ENCODE measurements around the gene CTNNA2.

The CTNNA2 gene

DNA sequence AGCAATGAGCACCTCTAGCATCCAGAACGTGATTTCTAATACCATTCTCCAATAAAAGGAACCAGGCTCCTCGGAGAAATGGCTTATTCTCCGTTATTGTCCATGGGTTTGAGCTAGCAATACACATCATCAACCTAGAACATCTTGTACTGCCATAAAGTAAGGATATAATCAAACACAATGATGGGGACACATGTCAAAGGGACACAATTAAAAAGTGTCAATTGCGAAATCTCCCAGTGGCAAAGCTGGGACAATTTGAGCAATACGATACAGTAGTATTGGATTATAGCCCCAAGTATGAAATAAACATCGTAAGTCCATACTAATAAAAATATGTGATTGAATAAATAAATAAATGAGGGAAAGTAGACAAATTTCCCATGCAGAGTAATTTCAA lies 108.4 kb downstream of the CTNNA2 start:
- H3K4me3 ChIP-seq (ENCODE audit: low read depth, low read length), result no peak overlapping the region
- TF ChIP-seq, protein P1, sequence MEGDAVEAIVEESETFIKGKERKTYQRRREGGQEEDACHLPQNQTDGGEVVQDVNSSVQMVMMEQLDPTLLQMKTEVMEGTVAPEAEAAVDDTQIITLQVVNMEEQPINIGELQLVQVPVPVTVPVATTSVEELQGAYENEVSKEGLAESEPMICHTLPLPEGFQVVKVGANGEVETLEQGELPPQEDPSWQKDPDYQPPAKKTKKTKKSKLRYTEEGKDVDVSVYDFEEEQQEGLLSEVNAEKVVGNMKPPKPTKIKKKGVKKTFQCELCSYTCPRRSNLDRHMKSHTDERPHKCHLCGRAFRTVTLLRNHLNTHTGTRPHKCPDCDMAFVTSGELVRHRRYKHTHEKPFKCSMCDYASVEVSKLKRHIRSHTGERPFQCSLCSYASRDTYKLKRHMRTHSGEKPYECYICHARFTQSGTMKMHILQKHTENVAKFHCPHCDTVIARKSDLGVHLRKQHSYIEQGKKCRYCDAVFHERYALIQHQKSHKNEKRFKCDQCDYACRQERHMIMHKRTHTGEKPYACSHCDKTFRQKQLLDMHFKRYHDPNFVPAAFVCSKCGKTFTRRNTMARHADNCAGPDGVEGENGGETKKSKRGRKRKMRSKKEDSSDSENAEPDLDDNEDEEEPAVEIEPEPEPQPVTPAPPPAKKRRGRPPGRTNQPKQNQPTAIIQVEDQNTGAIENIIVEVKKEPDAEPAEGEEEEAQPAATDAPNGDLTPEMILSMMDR (IDR thresholded peaks at IDR 0.05; ENCODE audit: control insufficient read depth, extremely low read depth, insufficient read depth), result no peak
- no peak for DNase-seq (ENCODE audit: low read depth)

GRCh38 chr2:79621755-79622154 lies 108.9 kb downstream of the CTNNA2 start:
- no peak for DNase-seq (ENCODE audit: low read depth)
- TF ChIP-seq, protein P1 (IDR thresholded peaks at IDR 0.05; ENCODE audit: control insufficient read depth, extremely low read depth, insufficient read depth), result no peak

DNA sequence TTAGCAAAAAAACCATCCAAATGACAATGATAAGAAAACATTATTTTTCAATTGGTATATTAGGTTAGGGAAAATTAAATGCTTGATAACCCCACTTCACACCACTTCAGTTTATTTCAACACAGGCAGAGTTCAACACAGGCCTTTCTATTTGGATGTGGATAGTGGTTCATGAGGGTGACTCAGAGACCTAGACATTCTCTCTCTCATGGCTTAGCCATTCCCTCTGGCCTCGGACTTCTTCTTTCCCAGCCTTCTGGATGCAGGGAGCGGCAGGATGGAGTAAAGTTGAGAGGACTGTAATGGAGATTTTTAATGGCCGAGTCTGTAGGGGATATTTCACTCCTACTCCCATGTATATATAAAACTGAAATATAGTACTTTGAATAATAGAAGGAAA lies 109.7 kb downstream of the CTNNA2 start:
- TF ChIP-seq, protein P1 (IDR thresholded peaks at IDR 0.05; ENCODE audit: control insufficient read depth, extremely low read depth, insufficient read depth), result no peak
- no peak for DNase-seq (ENCODE audit: low read depth)
- no peak overlapping the region for H3K4me3 ChIP-seq (ENCODE audit: low read depth, low read length)

More at GRCh38 chr2:79621755-79622154, 108.9 kb downstream of the CTNNA2 start:
- no peak overlapping the region for H3K4me3 ChIP-seq (ENCODE audit: low read depth, low read length)

GRCh38 chr2:79627237-79627636 lies 114.4 kb downstream of the CTNNA2 start:
- TF ChIP-seq, protein P1 (IDR thresholded peaks at IDR 0.05; ENCODE audit: control insufficient read depth, extremely low read depth, insufficient read depth), result no peak
- no peak overlapping the region for H3K4me3 ChIP-seq (ENCODE audit: low read depth, low read length)
- no peak for DNase-seq (ENCODE audit: low read depth)

DNA sequence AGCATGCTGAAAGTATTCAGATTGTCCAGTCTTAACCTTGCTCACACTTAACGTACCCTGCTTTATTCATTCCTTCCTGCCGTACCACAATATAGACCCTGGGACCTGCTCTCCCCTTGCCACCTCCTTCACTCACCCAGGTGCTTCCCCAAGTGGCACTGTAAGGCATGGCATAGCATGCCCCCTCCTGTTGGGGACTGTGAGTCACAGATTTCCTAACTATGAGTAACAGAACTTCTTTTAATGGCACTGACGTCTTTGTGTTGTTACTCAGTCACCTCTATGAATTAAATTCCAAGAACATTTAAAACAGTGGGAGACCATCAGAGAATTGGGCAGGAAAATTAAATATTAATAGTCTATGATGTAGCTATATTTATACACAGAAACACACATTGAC lies 117.2 kb downstream of the CTNNA2 start:
- DNase-seq (ENCODE audit: low read depth), result no peak
- no peak overlapping the region for H3K4me3 ChIP-seq (ENCODE audit: low read depth, low read length)
- TF ChIP-seq, protein P1 (IDR thresholded peaks at IDR 0.05; ENCODE audit: control insufficient read depth, extremely low read depth, insufficient read depth), result 0 out of 2 replicates have a peak, but pooled peaks have one; percentile 12

- TF ChIP-seq, protein P1 (IDR thresholded peaks at IDR 0.05; ENCODE audit: control insufficient read depth, extremely low read depth, insufficient read depth), result no peak
- H3K4me3 ChIP-seq (ENCODE audit: low read depth, low read length), result no peak overlapping the region
- no peak for DNase-seq (ENCODE audit: low read depth)
Measured at GRCh38 chr2:79630972-79631557, 118.2 kb downstream of the CTNNA2 start.

- TF ChIP-seq, protein P1 (IDR thresholded peaks at IDR 0.05; ENCODE audit: control insufficient read depth, extremely low read depth, insufficient read depth), result no peak
- no peak overlapping the region for H3K4me3 ChIP-seq (ENCODE audit: low read depth, low read length)
- no peak for DNase-seq (ENCODE audit: low read depth)
Measured at GRCh38 chr2:79638410-79638809, 125.6 kb downstream of the CTNNA2 start.

Measured in LNCaP clone FGC (cell line).